Neural cell (in vitro differentiated cells): ENCODE measurements around the gene NEBL. TPM values are rescaled to one million over a fixed set of nuclear protein-coding genes. Genes with fewer than 3 reads are reported as not detected.

Experiments
- H2AFZ ChIP-seq: fragments of 200-600, 300-800 bp; sonication (generic), shearing (Covaris generic); 2 replicates; pipeline ENCODE4 v1.6.0; 2014; ENCODE audit warnings: low read depth, mild to moderate bottlenecking, antibody characterized with exemption, low read length, moderate library complexity
- H3F3A ChIP-seq: fragments of 200-600 bp; shearing (Covaris generic); 2 replicates; pipeline ENCODE4 v1.6.1; 2016; ENCODE audit warnings: mild to moderate bottlenecking, moderate library complexity, mixed read lengths, antibody characterized with exemption, low read length; ENCODE audit not compliant: insufficient read depth, poor library complexity, severe bottlenecking
- H3K27ac ChIP-seq: fragments of 200-600, 300-800 bp; sonication (generic), shearing (Covaris generic); 2 replicates; pipeline ENCODE4 v1.5.1; 2014; ENCODE audit warnings: mild to moderate bottlenecking, low read length, moderate library complexity
- H3K27me3 ChIP-seq: fragments of 300-800, 200-600 bp; sonication (generic), shearing (Covaris generic); 2 replicates; pipeline ENCODE4 v1.6.0; 2014; ENCODE audit warnings: mild to moderate bottlenecking, low read depth, low read length, moderate library complexity; ENCODE audit not compliant: insufficient read depth
- H3K36me3 ChIP-seq: fragments of 300-800, 200-600 bp; sonication (generic), shearing (Covaris generic); 2 replicates; pipeline ENCODE4 v1.5.1; 2014; ENCODE audit warnings: mild to moderate bottlenecking, antibody characterized with exemption, low read length, moderate library complexity; ENCODE audit not compliant: insufficient read depth
- H3K4me2 ChIP-seq: fragments of 300-800, 200-600 bp; sonication (generic), shearing (Covaris generic); 2 replicates; pipeline ENCODE4 v1.6.0; 2014; ENCODE audit warnings: mild to moderate bottlenecking, low read length
- H3K4me3 ChIP-seq: fragments of 300-800, 200-600 bp; sonication (generic), shearing (Covaris generic); 2 replicates; pipeline ENCODE4 v1.5.1; 2014; ENCODE audit warnings: mild to moderate bottlenecking, low read length, moderate library complexity
- H3K79me2 ChIP-seq: fragments of 200-600 bp; shearing (Covaris generic); replicated peaks from 2 replicates; pipeline ENCODE4 v1.6.0; 2014; ENCODE audit warnings: mild to moderate bottlenecking, low read length, moderate library complexity; ENCODE audit not compliant: insufficient read depth
- H3K9ac ChIP-seq: fragments of 300-800, 200-600 bp; sonication (generic), shearing (Covaris generic); 2 replicates; pipeline ENCODE4 v1.6.1; 2016; ENCODE audit warnings: mild to moderate bottlenecking, low read length, mixed read lengths
- H3K9me2 ChIP-seq: fragments of 200-600 bp; shearing (Covaris generic); 2 replicates; pipeline ENCODE4 v1.6.1; 2016; ENCODE audit warnings: mild to moderate bottlenecking, low read length, mixed read lengths; ENCODE audit not compliant: insufficient read depth
- H3K9me3 ChIP-seq: fragments of 200-600, 300-800 bp; sonication (generic), shearing (Covaris generic); 2 replicates; pipeline ENCODE4 v1.6.1; 2016; ENCODE audit warnings: mild to moderate bottlenecking, mixed run types, low read length, moderate library complexity, mixed read lengths
- H4K20me1 ChIP-seq: fragments of 200-600 bp; shearing (Covaris generic); 2 replicates; pipeline ENCODE4 v1.6.1; 2016; ENCODE audit warnings: mild to moderate bottlenecking, mixed run types; ENCODE audit not compliant: insufficient read depth
- CTCF ChIP-seq: fragments of 450-650 bp; IDR thresholded peaks from 2 replicates; pipeline ENCODE4 v1.5.1; 2014; ENCODE audit warnings: antibody characterized with exemption, mild to moderate bottlenecking, moderate library complexity; ENCODE audit not compliant: poor library complexity, severe bottlenecking
- EP300 ChIP-seq: fragments of 450-650 bp; conservative IDR thresholded peaks from 2 replicates; pipeline ENCODE4 v1.6.1; 2014; ENCODE audit warnings: antibody characterized with exemption, mild to moderate bottlenecking, moderate library complexity; ENCODE audit not compliant: poor library complexity, severe bottlenecking
- EZH2 ChIP-seq: fragments of 200-600, 300-800 bp; shearing (Covaris generic), sonication (generic); IDR thresholded peaks from 2 replicates; pipeline ENCODE4 v1.6.1; 2014; ENCODE audit warnings: antibody characterized with exemption, low read length, borderline replicate concordance, mild to moderate bottlenecking; ENCODE audit not compliant: insufficient read depth, poor library complexity, severe bottlenecking
- MXI1 ChIP-seq: fragments of 450-650 bp; conservative IDR thresholded peaks from 2 replicates; pipeline ENCODE4 v1.6.1; 2014; ENCODE audit warnings: antibody characterized with exemption, mild to moderate bottlenecking; ENCODE audit not compliant: poor library complexity, severe bottlenecking
- POLR2AphosphoS5 ChIP-seq: IDR thresholded peaks from 2 replicates; pipeline ENCODE4 v1.6.1; 2012
- RAD21 ChIP-seq: fragments of 450-650 bp; conservative IDR thresholded peaks from 2 replicates; pipeline ENCODE4 v1.6.1; 2014; ENCODE audit warnings: antibody characterized with exemption, mild to moderate bottlenecking, moderate library complexity
- REST ChIP-seq: IDR thresholded peaks from 2 replicates; pipeline ENCODE4 v1.6.1; 2012; ENCODE audit warnings: borderline replicate concordance
- SMC3 ChIP-seq: fragments of 450-650 bp; conservative IDR thresholded peaks from 2 replicates; pipeline ENCODE4 v1.6.1; 2014; ENCODE audit warnings: antibody characterized with exemption, mild to moderate bottlenecking, moderate library complexity; ENCODE audit not compliant: poor library complexity
- TAF1 ChIP-seq: IDR thresholded peaks from 2 replicates; pipeline ENCODE4 v1.6.1; 2012; ENCODE audit warnings: low read depth
- polyA plus RNA-seq: library from polyadenylated mRNA; depleted of rRNA; stranded (reverse); fragments of >200 nt; gene quantifications from 2 replicates; pipeline ENCODE4 v1.2.3, GENCODE V29; 2014

NEBL gene
- polyA plus RNA-seq, 1 donor from 2014 or later: 16.3 TPM

GRCh38 chr10:20885678-20886077 lies 11.4 kb downstream of the NEBL start:
- TF ChIP-seq REST: no peak
- Histone ChIP-seq H3K4me3 (no peak overlapping the region), H3K36me3 (no peaks in the 10 kb centered on the region), H3F3A (no peaks in the 10 kb centered on the region), H3K4me2 (no peak overlapping the region), H4K20me1 (no peaks in the 10 kb centered on the region), H3K27ac (no peak overlapping the region), H3K27me3 (no peaks in the 10 kb centered on the region), H2AFZ (no peak overlapping the region), H3K9me2 (no peaks in the 10 kb centered on the region), H3K79me2 (no peaks in the 10 kb centered on the region), H3K9me3 (no peaks in the 10 kb centered on the region), H3K9ac (no peak overlapping the region)

GRCh38 chr10:20883552-20883951 lies 13.6 kb downstream of the NEBL start:
- no peak overlapping the region for H2AFZ ChIP-seq

More at GRCh38 chr10:20883552-20883951, 13.6 kb downstream of the NEBL start:
- Histone ChIP-seq H3K4me2 (no peak overlapping the region), H3K27me3 (no peaks in the 10 kb centered on the region), H3F3A (no peaks in the 10 kb centered on the region), H3K36me3 (no peaks in the 10 kb centered on the region), H3K27ac (no peak overlapping the region), H3K9me3 (no peaks in the 10 kb centered on the region), H3K9ac (no peak overlapping the region), H3K79me2 (no peaks in the 10 kb centered on the region), H4K20me1 (no peaks in the 10 kb centered on the region), H3K9me2 (no peaks in the 10 kb centered on the region), H3K4me3 (no peak overlapping the region)
- no peak for TF ChIP-seq TAF1
- TF ChIP-seq SMC3: no peak
- no peak for TF ChIP-seq CTCF
- no peak for TF ChIP-seq EZH2
- TF ChIP-seq RAD21: no peak
- no peak for TF ChIP-seq MXI1
- no peak for TF ChIP-seq REST
- TF ChIP-seq EP300: no peak
- no peak for TF ChIP-seq POLR2AphosphoS5
